Loucy (cell line): ENCODE data around the gene SHC3.

Source experiments
- H2AFZ ChIP-seq: fragments of 200-600 bp; sonication (generic); 2 replicates; pipeline ENCODE4 v1.6.0; 2016; ENCODE audit warnings: antibody characterized with exemption, mild to moderate bottlenecking, low read length, moderate library complexity
- H3F3A ChIP-seq: fragments of 200-600 bp; 2 replicates; pipeline ENCODE4 v1.6.0; 2016; ENCODE audit warnings: antibody characterized with exemption, low read depth, mild to moderate bottlenecking
- H3K27me3 ChIP-seq: fragments of 200-600 bp; sonication (generic); 2 replicates; pipeline ENCODE4 v1.6.1; 2014; ENCODE audit warnings: low read length, mild to moderate bottlenecking; ENCODE audit not compliant: insufficient read depth, poor library complexity, severe bottlenecking
- H3K36me3 ChIP-seq: fragments of 200-600 bp; sonication (generic); 2 replicates; pipeline ENCODE4 v1.6.1; 2016; ENCODE audit warnings: low read length; ENCODE audit not compliant: insufficient read depth
- H3K4me1 ChIP-seq: fragments of 200-600 bp; sonication (generic); 2 replicates; pipeline ENCODE4 v1.5.1; 2014; ENCODE audit warnings: low read length, mild to moderate bottlenecking; ENCODE audit not compliant: insufficient read depth, poor library complexity, severe bottlenecking
- H3K4me2 ChIP-seq: fragments of 200-600 bp; sonication (generic); 2 replicates; pipeline ENCODE4 v1.6.0; 2014; ENCODE audit warnings: antibody characterized with exemption, low read length, low read depth, mild to moderate bottlenecking; ENCODE audit not compliant: poor library complexity, severe bottlenecking
- H3K4me3 ChIP-seq: fragments of 200-600 bp; sonication (generic); 2 replicates; pipeline ENCODE4 v1.5.1; 2014; ENCODE audit warnings: low read length, mild to moderate bottlenecking, mixed read lengths; ENCODE audit not compliant: poor library complexity, severe bottlenecking
- H3K79me2 ChIP-seq: fragments of 200-600 bp; sonication (generic); 2 replicates; pipeline ENCODE4 v1.6.1; 2014; ENCODE audit warnings: low read length; ENCODE audit not compliant: insufficient read depth
- H3K9ac ChIP-seq: fragments of 200-600 bp; sonication (generic); 2 replicates; pipeline ENCODE4 v1.6.0; 2014; ENCODE audit warnings: mild to moderate bottlenecking, low read depth, low read length, moderate library complexity; ENCODE audit not compliant: poor library complexity, severe bottlenecking
- H3K9me2 ChIP-seq: fragments of 200-600 bp; sonication (generic); replicated peaks from 2 replicates; pipeline ENCODE4 v1.6.1; 2016; ENCODE audit warnings: low read depth, low read length, mixed read lengths
- H3K9me3 ChIP-seq: fragments of 200-600 bp; sonication (generic); 2 replicates; pipeline ENCODE4 v1.6.1; 2014; ENCODE audit warnings: mild to moderate bottlenecking, antibody characterized with exemption, low read length, low read depth; ENCODE audit not compliant: insufficient read depth
- H4K20me1 ChIP-seq: fragments of 200-600 bp; sonication (generic); 2 replicates; pipeline ENCODE4 v1.6.0; 2014; ENCODE audit warnings: antibody characterized with exemption, low read length, mild to moderate bottlenecking; ENCODE audit not compliant: insufficient read depth, poor library complexity, severe bottlenecking
- CTCF ChIP-seq: fragments of 200-600 bp; sonication (generic); conservative IDR thresholded peaks from 2 replicates; pipeline ENCODE4 v1.5.1; 2014; ENCODE audit warnings: mild to moderate bottlenecking, antibody characterized with exemption, low read length
- EZH2phosphoT487 ChIP-seq: fragments of 200-600 bp; IDR thresholded peaks from 2 replicates; pipeline ENCODE4 v1.6.1; 2018; ENCODE audit warnings: antibody characterized with exemption, mild to moderate bottlenecking, moderate library complexity, borderline replicate concordance

SHC3 gene

DNA sequence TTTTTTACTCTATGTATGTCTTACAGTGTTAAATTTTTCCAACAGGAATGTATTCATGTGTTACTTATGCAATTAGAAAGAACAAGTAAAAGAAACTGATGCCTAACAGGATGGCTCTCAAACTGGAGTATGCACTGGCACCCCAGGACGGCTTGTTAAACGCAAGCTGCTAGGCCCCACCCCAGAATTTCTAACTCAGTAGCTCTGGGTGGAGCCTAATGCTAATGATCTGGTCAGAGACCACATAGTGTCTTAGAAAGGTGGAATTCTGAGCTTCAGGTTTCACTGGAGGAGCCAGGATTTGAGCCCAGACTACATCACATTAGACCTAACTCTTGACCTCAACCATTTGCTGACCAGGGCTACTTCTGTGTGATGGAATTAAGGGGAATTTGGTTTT, 34.4 kb downstream of the SHC3 start:
- Histone ChIP-seq H3F3A (no peaks in the 10 kb centered on the region), H3K36me3 (no peaks in the 10 kb centered on the region), H3K4me1 (no peaks in the 10 kb centered on the region), H3K9me2 (no peaks in the 10 kb centered on the region), H3K4me2 (no peak overlapping the region), H4K20me1 (no peaks in the 10 kb centered on the region), H2AFZ (no peak overlapping the region), H3K9me3 (no peaks in the 10 kb centered on the region), H3K27me3 (no peaks in the 10 kb centered on the region), H3K79me2 (no peaks in the 10 kb centered on the region), H3K4me3 (no peak overlapping the region), H3K9ac (no peak overlapping the region)
- no peak for TF ChIP-seq CTCF
- TF ChIP-seq EZH2phosphoT487: no peak

GRCh38 chr9:89143266-89143665, 35.4 kb downstream of the SHC3 start:
- no peaks in the 10 kb centered on the region for H3K27me3 ChIP-seq
- H4K20me1 ChIP-seq: no peaks in the 10 kb centered on the region
- no peaks in the 10 kb centered on the region for H3K79me2 ChIP-seq
- no peaks in the 10 kb centered on the region for H3K9me2 ChIP-seq
- H3K9me3 ChIP-seq: no peaks in the 10 kb centered on the region
- no peaks in the 10 kb centered on the region for H3K4me1 ChIP-seq
- no peaks in the 10 kb centered on the region for H3F3A ChIP-seq
- TF ChIP-seq EZH2phosphoT487 (no peak), CTCF (no peak)
- H3K4me2 ChIP-seq: no peak overlapping the region
- no peaks in the 10 kb centered on the region for H3K36me3 ChIP-seq
- no peak overlapping the region for H3K4me3 ChIP-seq
- H2AFZ ChIP-seq: no peak overlapping the region
- H3K9ac ChIP-seq: no peak overlapping the region

GRCh38 chr9:89139455-89139854, 39.2 kb downstream of the SHC3 start:
- Histone ChIP-seq H3K9ac (no peak overlapping the region), H3F3A (no peaks in the 10 kb centered on the region), H3K79me2 (no peaks in the 10 kb centered on the region), H3K4me1 (no peaks in the 10 kb centered on the region), H2AFZ (no peak overlapping the region), H3K9me3 (peaks cover 4% of the 10 kb centered on the region; the same call in 1 of the 2 replicates), H3K4me2 (no peak overlapping the region), H3K36me3 (no peaks in the 10 kb centered on the region), H3K27me3 (no peaks in the 10 kb centered on the region), H4K20me1 (no peaks in the 10 kb centered on the region), H3K4me3 (no peak overlapping the region), H3K9me2 (no peaks in the 10 kb centered on the region)
- TF ChIP-seq CTCF: no peak
- TF ChIP-seq EZH2phosphoT487: no peak
